GM20431 (cell line): ENCODE measurements around the gene DDR2.
"Not testable (repeated sequence)": the region's sequence is repeated elsewhere in the genome, so short reads cannot be mapped to it uniquely, and the experiment has no call there.

Experiments
- in situ Hi-C: fragments of 300-500 bp; cut with MseI, MboI; formaldehyde crosslinking; loops from one replicate; pipeline ENCODE4 v1.15.0; 2020; ENCODE audit warnings: low sequenced_read_pairs; ENCODE audit not compliant: unreplicated experiment

DDR2 gene

GRCh38 chr1:162632217-162632666, at the start of gene DDR2:
Gene DDR2, plus strand, starts transcription at chr1:162632464. Its CDS starts 86,600 bp downstream, at chr1:162719064.
- in situ Hi-C loops, result no loop called here

- in situ Hi-C loops, result not testable (repeated sequence)
These were observed 49.4 kb upstream of the DDR2 start for GRCh38 chr1:162582901-162583300.

GRCh38 chr1:162585101-162585500, 47.2 kb upstream of the DDR2 start:
- in situ Hi-C loops, result not testable (repeated sequence)

- in situ Hi-C loops, result no loop called here
These were observed 44.9 kb upstream of the DDR2 start for GRCh38 chr1:162587347-162587746.

DNA sequence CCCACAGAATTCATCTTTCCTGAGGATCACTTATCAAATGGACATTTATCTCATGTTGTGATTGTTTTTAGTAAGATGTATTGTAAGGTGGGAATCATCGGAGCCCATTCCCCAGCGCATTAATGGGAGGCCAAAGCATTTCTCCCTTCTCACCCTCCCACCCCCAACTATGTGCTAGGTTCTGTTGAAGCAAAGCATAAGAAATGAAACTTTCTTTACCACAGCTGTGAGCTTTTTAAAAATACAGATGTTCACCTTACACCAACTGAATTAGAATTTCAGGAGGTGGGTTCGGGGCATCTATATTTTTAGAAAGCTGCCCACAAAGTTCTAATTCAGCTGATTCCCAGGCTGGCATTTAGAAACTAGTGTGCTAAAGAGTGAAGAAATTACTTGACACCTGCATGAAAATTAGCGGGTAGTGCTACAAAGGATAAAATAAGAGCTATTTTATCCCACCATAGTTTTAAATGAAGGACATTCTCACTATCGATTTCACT, 44.5 kb upstream of the DDR2 start:
- in situ Hi-C loops, result no loop called here

DNA sequence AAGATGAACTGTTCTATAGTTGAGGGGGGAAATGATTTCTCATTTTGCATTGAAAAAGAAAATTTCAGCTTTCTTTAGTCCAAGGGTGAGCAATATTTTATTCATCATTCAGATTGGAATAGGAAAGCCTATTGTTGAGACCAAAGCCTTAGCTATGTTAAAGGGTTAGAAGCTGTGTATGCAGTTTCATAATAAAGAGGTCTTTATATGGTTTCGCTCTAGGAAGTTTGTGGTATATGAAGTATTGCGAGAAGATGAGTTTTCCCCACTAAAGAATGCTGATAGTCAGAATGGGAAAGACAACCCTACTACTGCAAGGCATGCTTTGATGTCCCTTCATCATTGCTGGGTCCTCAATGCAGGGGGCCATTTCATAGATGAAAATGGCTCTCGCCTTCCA, 42.2 kb upstream of the DDR2 start:
- in situ Hi-C loops, result no loop called here

- in situ Hi-C loops, result no loop called here
These were observed 41.6 kb upstream of the DDR2 start for GRCh38 chr1:162590686-162591085.

- in situ Hi-C loops, result no loop called here
These were observed 35.6 kb upstream of the DDR2 start for GRCh38 chr1:162596514-162597170.

- in situ Hi-C loops, result no loop called here
These were observed 32.8 kb upstream of the DDR2 start for GRCh38 chr1:162599451-162599850.

GRCh38 chr1:162603117-162603516, 29.1 kb upstream of the DDR2 start:
- in situ Hi-C loops, result loop anchor here (25.0 kb wide), 1 partner anchor 709 kb away; the partner anchor contains the start of gene NUF2

- in situ Hi-C loops, result loop anchor here (25.0 kb wide), 1 partner anchor 707 kb away; the partner anchor contains the start of gene NUF2
These were observed 26.9 kb upstream of the DDR2 start for GRCh38 chr1:162605225-162605927.

DNA sequence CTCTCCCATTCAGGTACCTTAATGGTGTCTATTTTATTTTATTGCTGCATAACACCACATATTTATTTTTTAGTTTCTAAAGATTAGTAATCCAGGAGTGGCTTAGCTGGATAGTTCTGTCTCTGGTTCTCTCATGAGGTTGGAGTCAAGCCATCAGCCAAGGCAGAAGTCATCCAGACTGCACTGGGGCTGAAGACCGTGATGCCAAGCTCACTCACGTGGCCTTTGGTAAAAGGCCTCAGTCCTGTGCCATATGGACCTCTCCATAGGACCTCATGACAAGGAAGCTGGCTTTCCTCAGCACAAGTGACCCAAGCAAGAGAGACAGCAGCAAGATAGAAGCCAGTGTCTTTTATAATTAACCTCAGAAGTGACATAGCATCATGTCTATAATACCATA, 23.0 kb upstream of the DDR2 start:
- in situ Hi-C loops, result loop anchor here (25.0 kb wide), 1 partner anchor 703 kb away; the partner anchor contains the start of gene NUF2

DNA sequence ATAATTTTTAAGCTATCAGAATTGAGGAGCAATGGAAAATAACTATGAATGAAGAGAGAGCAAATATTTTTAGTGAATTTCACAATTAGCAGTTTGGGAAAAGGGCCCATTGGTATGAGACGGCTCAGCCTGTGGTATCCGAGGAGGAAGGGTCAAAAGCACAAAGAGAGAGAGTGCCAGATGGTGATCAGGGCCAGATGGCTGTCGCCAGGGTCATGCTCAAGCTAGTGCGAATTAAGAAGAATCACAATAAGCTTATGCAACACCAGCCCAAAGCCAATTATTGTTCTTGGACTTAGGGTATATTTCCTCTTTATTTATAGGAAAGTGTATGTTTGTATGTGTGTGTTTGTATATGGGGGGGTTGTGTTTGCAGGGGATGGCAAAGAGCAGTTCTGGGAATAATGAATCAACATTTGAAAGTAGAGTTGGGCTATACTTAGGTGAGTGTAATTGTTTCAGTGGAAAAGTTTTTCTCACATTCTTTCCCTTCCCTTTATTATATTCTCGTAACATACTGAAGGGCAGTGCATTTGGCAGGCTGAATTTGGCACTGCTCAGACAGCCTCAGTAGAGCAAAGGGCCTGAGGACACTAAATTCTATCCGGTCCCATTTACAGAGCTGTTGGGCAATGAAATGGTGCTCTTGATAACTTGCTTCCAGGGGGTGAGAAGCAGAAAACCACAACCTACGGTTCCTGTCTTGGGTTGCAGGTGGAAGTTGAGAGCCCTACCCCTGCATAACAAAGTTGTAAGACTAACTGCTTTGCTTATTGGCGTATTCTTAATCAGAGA, 19.5 kb upstream of the DDR2 start:
- in situ Hi-C loops, result loop anchor here (25.0 kb wide), 1 partner anchor 699 kb away; the partner anchor contains the start of gene NUF2

- in situ Hi-C loops, result loop anchor here (25.0 kb wide), 1 partner anchor 695 kb away; the partner anchor contains the start of gene NUF2
These were observed 15.4 kb upstream of the DDR2 start for GRCh38 chr1:162616848-162617247.

- in situ Hi-C loops, result loop anchor here (25.0 kb wide), 1 partner anchor 695 kb away; the partner anchor contains the start of gene NUF2
These were observed 14.8 kb upstream of the DDR2 start for GRCh38 chr1:162617513-162617912.

DNA sequence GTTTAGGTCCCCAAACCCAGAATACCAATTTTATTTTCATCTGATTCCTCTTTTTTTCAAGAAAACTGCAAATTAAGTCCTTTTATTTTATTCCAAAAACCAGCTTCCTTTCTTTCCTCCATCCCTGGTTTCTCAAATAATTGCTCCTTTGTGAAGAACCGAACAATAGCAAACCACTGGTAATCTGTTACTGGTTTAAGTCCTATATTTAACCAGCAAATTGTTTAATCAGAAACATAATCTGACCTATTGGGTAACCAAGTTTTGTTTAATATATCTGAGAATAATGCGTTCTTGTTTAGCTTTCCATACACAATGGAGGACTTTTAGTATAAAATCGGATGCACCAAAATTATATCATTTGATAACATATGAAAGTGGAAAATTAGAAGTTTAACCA, 13.2 kb upstream of the DDR2 start:
- in situ Hi-C loops, result loop anchor here (25.0 kb wide), 1 partner anchor 693 kb away; the partner anchor contains the start of gene NUF2

GRCh38 chr1:162621256-162621655, 11.0 kb upstream of the DDR2 start:
- in situ Hi-C loops, result loop anchor here (25.0 kb wide), 1 partner anchor 691 kb away; the partner anchor contains the start of gene NUF2

DNA sequence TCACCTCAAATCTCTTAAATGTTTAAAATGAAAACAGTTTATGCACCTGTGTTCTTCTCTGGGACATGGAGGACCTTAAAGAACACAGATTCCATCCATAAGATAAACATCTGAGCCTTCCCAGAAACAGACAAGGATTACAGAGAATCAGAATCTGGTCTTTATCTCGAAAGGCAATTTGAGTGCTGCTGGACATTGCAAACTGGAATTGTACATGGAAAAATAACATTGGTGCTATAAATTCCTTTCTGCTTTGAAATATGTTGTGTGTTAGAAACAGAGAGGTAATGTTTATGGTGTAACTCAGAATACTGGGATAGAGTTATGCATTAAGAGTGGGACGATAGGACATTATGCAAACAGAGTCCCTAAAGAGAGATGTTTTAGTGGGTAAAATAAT, 6.6 kb upstream of the DDR2 start:
- in situ Hi-C loops, result no loop called here

GRCh38 chr1:162626094-162626493, 6.2 kb upstream of the DDR2 start:
- in situ Hi-C loops, result no loop called here

DNA sequence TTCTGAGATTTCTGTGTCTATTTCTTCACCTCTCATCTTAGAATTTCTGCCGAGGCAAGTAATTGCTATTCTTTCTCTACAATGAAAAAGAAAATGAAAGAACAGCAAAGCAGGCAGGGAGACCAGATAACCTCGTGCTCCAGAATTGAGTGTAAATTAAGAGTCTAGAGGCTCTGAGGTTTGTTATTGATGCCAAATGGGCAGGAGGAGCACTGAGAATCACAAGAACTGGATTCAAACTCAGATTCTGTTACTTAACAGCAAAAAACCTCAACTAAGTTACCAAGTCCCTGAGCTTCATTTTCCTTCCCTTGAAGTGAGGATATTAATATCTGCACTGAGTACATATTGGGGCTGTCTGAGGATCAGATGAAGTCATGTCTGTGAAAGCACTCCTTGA, 5.5 kb upstream of the DDR2 start:
- in situ Hi-C loops, result no loop called here
